Stimulated activated naive CD4-positive, alpha-beta T cell treated with Interleukin-2 at 50 U/mL for 16 hours (primary cell): ENCODE measurements around the gene RNF157.

Experiments
- DNase-seq: peaks from one replicate; lab custom pipeline; 2025; lab: John Stamatoyannopoulos, UW

RNF157 gene

GRCh38 chr17:76139801-76140660 lies 100.3 kb downstream of the RNF157 start:
- DNase-seq = peak; percentile 15

- DNase-seq = no peak
Measured at GRCh38 chr17:76138896-76139752, 101.2 kb downstream of the RNF157 start.

GRCh38 chr17:76138234-76138895 lies 101.9 kb downstream of the RNF157 start:
- DNase-seq = no peak

GRCh38 chr17:76137351-76138233 lies 102.7 kb downstream of the RNF157 start:
- no peak for DNase-seq

- DNase-seq = no peak
Measured at GRCh38 chr17:76137001-76137350, 103.3 kb downstream of the RNF157 start.

- DNase-seq = no peak
Measured at GRCh38 chr17:76136276-76137000, 103.9 kb downstream of the RNF157 start.

- no peak for DNase-seq
Measured at GRCh38 chr17:76135810-76136188, 104.5 kb downstream of the RNF157 start.

GRCh38 chr17:76134911-76135809 lies 105.1 kb downstream of the RNF157 start:
- DNase-seq = no peak

GRCh38 chr17:76132574-76133338 lies 107.5 kb downstream of the RNF157 start:
- no peak for DNase-seq

GRCh38 chr17:76131692-76132573 lies 108.4 kb downstream of the RNF157 start:
- no peak for DNase-seq

GRCh38 chr17:76131051-76131691 lies 109.1 kb downstream of the RNF157 start:
- DNase-seq = no peak

GRCh38 chr17:76130473-76130872 lies 109.8 kb downstream of the RNF157 start:
- DNase-seq = no peak

- no peak for DNase-seq
Measured at GRCh38 chr17:76125922-76126321, 114.4 kb downstream of the RNF157 start.

GRCh38 chr17:76125391-76125675 lies 115.0 kb downstream of the RNF157 start:
- no peak for DNase-seq

- DNase-seq = no peak
Measured at GRCh38 chr17:76124582-76125390, 115.5 kb downstream of the RNF157 start.

GRCh38 chr17:76123749-76124581 lies 116.3 kb downstream of the RNF157 start:
- no peak for DNase-seq
